IMR-90 (cell line): ENCODE data around the gene FNIP1. TPM values are rescaled to one million over a fixed set of nuclear protein-coding genes. Genes with fewer than 3 reads are reported as not detected.
"Not testable (repeated sequence)": the region's sequence is repeated elsewhere in the genome, so short reads cannot be mapped to it uniquely, and the experiment has no call there.

Experiments used
- ATAC-seq: fragments of 200-7000 bp; cut with Tn5 transposase; 2 replicates; pipeline ENCODE4 v1.9.1; 2020; ENCODE audit warnings: low read depth, mild to moderate bottlenecking, moderate library complexity
- BruUV-seq: library from RNA; stranded (reverse); fragments of 400-500 nt; replicated peaks from 2 replicates; lab custom pipeline; 2021; lab: Mats Ljungman, UMichigan
- CTCF ChIA-PET: fragments of 300-600 bp; formaldehyde crosslinking; extraction: SDS; loops from one replicate; lab custom pipeline; 2021; ENCODE audit warnings: antibody characterized with exemption; lab: Yijun Ruan, JAX
- POLR2A ChIA-PET: fragments of 300-600 bp; sonication (Branson Sonifier 250); formaldehyde crosslinking; loops from one replicate; lab custom pipeline; 2022; ENCODE audit warnings: antibody characterized with exemption; ENCODE audit not compliant: unreplicated experiment; lab: Charles Lee
- DNase-seq: peaks from one replicate; pipeline ENCODE4 v3.0.0; 2013
- H2AFZ ChIP-seq: replicated peaks from 2 replicates; pipeline ENCODE3; 2013; ENCODE audit warnings: low read length, mild to moderate bottlenecking; ENCODE audit not compliant: poor library complexity
- H2AK5ac ChIP-seq: 2 replicates; pipeline ENCODE4 v1.6.1; 2013; ENCODE audit warnings: low read depth, low read length, inconsistent platforms
- H2AK9ac ChIP-seq: replicated peaks from 2 replicates; pipeline ENCODE3; 2013; ENCODE audit warnings: mild to moderate bottlenecking, low read depth, low read length, moderate library complexity; ENCODE audit not compliant: poor library complexity
- H2BK120ac ChIP-seq: 2 replicates; pipeline ENCODE4 v1.6.1; 2013; ENCODE audit warnings: low read depth, low read length, inconsistent platforms
- H2BK15ac ChIP-seq: 3 replicates; pipeline ENCODE4 v1.6.1; 2013; ENCODE audit warnings: low read depth, low read length, inconsistent platforms
- H2BK20ac ChIP-seq: 2 replicates; pipeline ENCODE4 v1.6.1; 2013; ENCODE audit warnings: low read depth, mild to moderate bottlenecking, inconsistent platforms, low read length, moderate library complexity
- H2BK5ac ChIP-seq: 2 replicates; pipeline ENCODE4 v1.6.1; 2013; ENCODE audit warnings: mild to moderate bottlenecking, low read depth, low read length, inconsistent platforms; ENCODE audit not compliant: poor library complexity, severe bottlenecking
- H3K14ac ChIP-seq: replicated peaks from 2 replicates; pipeline ENCODE4 v1.6.1; 2013; ENCODE audit warnings: low read depth, low read length, inconsistent platforms
- H3K18ac ChIP-seq: 2 replicates; pipeline ENCODE4 v1.6.1; 2013; ENCODE audit warnings: low read depth, low read length, control low read depth
- H3K23ac ChIP-seq: 2 replicates; pipeline ENCODE4 v1.6.1; 2013; ENCODE audit warnings: low read depth, low read length, inconsistent platforms
- H3K27ac ChIP-seq: 2 replicates; pipeline ENCODE4 v1.5.1; 2013; ENCODE audit warnings: mild to moderate bottlenecking, control low read depth, low read length; ENCODE audit not compliant: insufficient read depth
- H3K27me3 ChIP-seq: 2 replicates; pipeline ENCODE4 v1.6.1; 2013; ENCODE audit warnings: low read length; ENCODE audit not compliant: control insufficient read depth, insufficient read depth
- H3K36me3 ChIP-seq: 2 replicates; pipeline ENCODE4 v1.6.1; 2013; ENCODE audit warnings: low read length, mixed read lengths; ENCODE audit not compliant: control insufficient read depth, insufficient read depth
- H3K4ac ChIP-seq: 2 replicates; pipeline ENCODE4 v1.6.1; 2013; ENCODE audit warnings: low read depth, low read length, inconsistent platforms
- H3K4me1 ChIP-seq: 2 replicates; pipeline ENCODE4 v1.6.1; 2013; ENCODE audit warnings: low read length, mixed read lengths; ENCODE audit not compliant: control insufficient read depth, insufficient read depth
- H3K4me2 ChIP-seq: 2 replicates; pipeline ENCODE4 v1.6.1; 2013; ENCODE audit warnings: low read depth, mild to moderate bottlenecking, control low read depth, low read length, moderate library complexity
- H3K4me3 ChIP-seq: 2 replicates; pipeline ENCODE4 v1.5.1; 2013; ENCODE audit warnings: low read depth, mild to moderate bottlenecking, control low read depth, low read length, moderate library complexity; ENCODE audit not compliant: insufficient read depth
- H3K56ac ChIP-seq: 2 replicates; pipeline ENCODE4 v1.6.1; 2013; ENCODE audit warnings: low read length, inconsistent platforms; ENCODE audit not compliant: insufficient read depth; ENCODE audit errors: extremely low read depth
- H3K79me1 ChIP-seq, 2 experiments: 2 replicates each; pipeline ENCODE4 v1.6.1; 2013; ENCODE audit warnings: low read length in 2 of 2, inconsistent platforms in 1 of 2, low read depth in 1 of 2
- H3K9ac ChIP-seq: 2 replicates; pipeline ENCODE4 v1.6.1; 2013; ENCODE audit warnings: low read depth, low read length, control low read depth
- H3K9me1 ChIP-seq: 2 replicates; pipeline ENCODE4 v1.6.1; 2013; ENCODE audit warnings: low read length, inconsistent platforms; ENCODE audit not compliant: insufficient read depth
- H3K9me3 ChIP-seq: 2 replicates; pipeline ENCODE4 v1.6.1; 2013; ENCODE audit warnings: low read length; ENCODE audit not compliant: control insufficient read depth, insufficient read depth
- H4K20me1 ChIP-seq: 2 replicates; pipeline ENCODE4 v1.6.1; 2013; ENCODE audit warnings: low read length, inconsistent platforms; ENCODE audit not compliant: insufficient read depth
- H4K5ac ChIP-seq: 2 replicates; pipeline ENCODE4 v1.6.1; 2013; ENCODE audit warnings: mild to moderate bottlenecking, low read depth, low read length, control low read depth
- H4K8ac ChIP-seq, 2 experiments: 2 replicates each; pipeline ENCODE4 v1.6.1; 2013; ENCODE audit warnings: low read depth in 2 of 2, low read length in 2 of 2, control low read depth in 1 of 2, inconsistent platforms in 1 of 2
- H4K91ac ChIP-seq: 2 replicates; pipeline ENCODE4 v1.6.1; 2013; ENCODE audit warnings: low read depth, low read length, inconsistent platforms; ENCODE audit not compliant: insufficient read depth
- CEBPB ChIP-seq: IDR thresholded peaks from 2 replicates; pipeline ENCODE4 v1.6.1; 2012; ENCODE audit warnings: low read depth, low read length, improper control_type of control experiment
- whole genome bisulfite sequencing, 2 experiments: methylation state at CpG; one replicate each; pipeline versions ENCODE4 v1.1.5 to v1.1.7; 2013; ENCODE audit warnings: missing lambda C conversion rate in 2 of 2; ENCODE audit not compliant: insufficient read length in 1 of 2; ENCODE audit errors: extremely low coverage in 2 of 2; 5-methylcytosine and 5-hydroxymethylcytosine counted together
- dilution Hi-C: fragments of 300-500 bp; cut with HindIII; formaldehyde crosslinking; loops from one replicate; pipeline ENCODE4 v1.14.3; 2018; ENCODE audit warnings: low sequenced_read_pairs; ENCODE audit not compliant: unreplicated experiment
- in situ Hi-C: fragments of 300-500 bp; cut with MboI; formaldehyde crosslinking; loops from 3 replicates; pipeline ENCODE4 v1.14.3; 2019; ENCODE audit warnings: low sequenced_read_pairs, inconsistent platforms, mixed read lengths
- intact Hi-C: fragments of 100-400 bp; cut with micrococcal nuclease; formaldehyde crosslinking; loops from 2 replicates; pipeline ENCODE4 v1.10.0; 2022
- polyA plus RNA-seq, 3 experiments: library from polyadenylated mRNA; depleted of rRNA; stranded (reverse); fragments of >200 nt; gene quantifications; 2 replicates each; pipeline ENCODE4 v1.2.3, GENCODE V29; 2012; ENCODE audit warnings: low replicate concordance in 1 of 3
- total RNA-seq: library from RNA; depleted of rRNA; stranded (reverse); fragments of >200 nt; gene quantifications from 2 replicates; pipeline ENCODE4 v1.2.3, GENCODE V29; 2012

FNIP1 gene
- total and polyA plus RNA-seq, 2 of the 4 experiments (the other 2 are of a cell fraction), result 5.6 to 34.1 TPM

DNA sequence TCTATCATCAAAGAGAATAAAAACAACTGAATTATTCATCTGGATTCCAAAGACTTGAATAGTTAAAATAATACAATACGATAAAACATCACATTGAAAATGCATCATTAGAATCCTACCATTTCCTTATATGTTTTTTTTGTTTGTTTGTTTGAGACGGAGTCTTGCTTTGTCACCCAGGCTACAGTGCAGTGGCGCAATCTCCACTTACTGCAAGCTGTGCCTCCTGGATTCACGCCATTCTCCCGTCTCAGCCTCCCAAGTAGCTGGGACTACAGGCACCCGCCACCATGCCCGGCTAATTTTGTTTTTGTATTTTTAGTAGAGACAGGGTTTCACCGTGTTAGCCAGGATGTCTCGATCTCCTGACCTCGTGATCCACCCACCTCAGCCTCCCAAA, 118.5 kb downstream of the FNIP1 start:
- H3K9me3 ChIP-seq, in situ Hi-C loops, H3K56ac ChIP-seq, H4K20me1 ChIP-seq, H2BK5ac ChIP-seq, H3K18ac ChIP-seq, H4K91ac ChIP-seq, H4K8ac ChIP-seq, BruUV-seq, H3K27me3 ChIP-seq, H4K5ac ChIP-seq, H2BK15ac ChIP-seq, H2AK5ac ChIP-seq, H2AFZ ChIP-seq, H2BK120ac ChIP-seq, H3K14ac ChIP-seq, H2AK9ac ChIP-seq, H3K4me1 ChIP-seq, POLR2A ChIA-PET, dilution Hi-C loops, H3K9me1 ChIP-seq, H3K23ac ChIP-seq, H3K4me3 ChIP-seq, H2BK20ac ChIP-seq, H3K4me2 ChIP-seq, ATAC-seq, H3K9ac ChIP-seq, H3K27ac ChIP-seq, H3K4ac ChIP-seq, intact Hi-C loops: not testable (repeated sequence)
- Histone ChIP-seq H3K79me1 (peaks cover 12 to 38% of the 10 kb centered on the region in 2 experiments), H3K36me3 (peaks cover 22% of the 10 kb centered on the region)
- DNase-seq, result peak; percentile 10
- TF ChIP-seq CEBPB, result 0 out of 2 replicates have a peak, but pooled peaks have one; percentile 18
- no CpG with 5 or more reads among the region's 10 CpGs for WGBS, 2 experiments
- CTCF ChIA-PET, result interaction anchor here (0.7 kb wide), 1 partner anchor 80 kb away, joined by 3 read pairs; no protein-coding TSS in a partner anchor
